A204.1 (cell line): ENCODE results near the gene RFX6.

Experiments
- FAIRE-seq: peaks from 2 replicates; lab custom pipeline; 2012; peaks lifted over from hg19 to GRCh38; lab: Jason Lieb, UNC

RFX6 gene

DNA sequence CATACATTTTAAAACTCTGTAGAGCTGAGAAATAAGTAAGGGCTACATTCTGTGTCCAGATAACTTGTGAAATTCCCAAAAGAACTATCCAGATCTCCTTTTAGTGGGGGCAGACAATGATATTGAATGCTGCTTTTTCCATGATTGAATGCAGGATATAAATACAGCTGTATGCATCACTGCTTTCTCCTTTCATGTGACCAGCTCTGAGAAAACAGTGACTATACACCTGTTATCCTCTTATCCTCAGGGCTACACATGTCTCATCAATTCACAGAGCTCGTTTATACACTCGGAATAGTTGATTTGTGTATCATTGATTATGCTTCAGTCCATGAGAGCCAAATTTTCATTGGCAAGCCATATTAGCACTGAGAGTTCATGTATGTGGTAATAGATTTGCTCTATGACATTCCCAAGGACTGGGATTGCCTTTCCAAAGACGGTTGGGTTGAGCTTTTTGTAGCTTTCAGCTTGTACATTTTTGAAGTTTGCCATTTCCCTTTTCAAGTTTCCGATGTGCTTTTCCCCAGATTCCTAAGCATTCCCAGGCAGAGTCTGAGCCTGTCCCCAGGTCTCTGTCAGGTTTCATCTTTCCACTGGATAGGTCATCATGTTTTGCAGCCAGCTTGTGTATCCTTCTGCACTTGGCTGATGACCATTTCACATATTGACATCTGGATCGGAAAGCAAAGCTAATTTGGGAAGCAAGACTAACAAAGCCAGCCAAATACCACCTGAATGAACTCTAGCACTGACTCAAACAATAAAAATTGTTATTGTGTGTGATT lies 97.7 kb downstream of the RFX6 start:
- FAIRE-seq, result no peak

GRCh38 chr6:116975600-116975999 lies 98.6 kb downstream of the RFX6 start:
- FAIRE-seq, result no peak

DNA sequence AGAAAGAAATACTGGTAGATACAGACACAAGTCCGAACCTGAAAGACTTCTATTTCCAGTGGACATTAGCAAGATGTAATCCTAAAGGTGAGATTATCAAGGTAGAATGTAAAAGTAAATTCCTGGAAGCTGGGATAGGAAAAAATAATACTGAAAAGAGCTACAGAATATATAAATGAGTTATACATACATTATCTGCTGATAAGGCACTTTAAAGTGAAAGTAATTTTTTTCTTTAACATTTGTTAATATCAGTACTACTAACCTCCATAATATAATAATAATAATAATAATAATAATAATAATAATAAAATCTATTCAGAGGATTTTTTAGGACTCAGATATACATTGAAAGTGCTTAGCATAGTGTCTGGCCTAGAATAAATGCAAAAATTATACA lies 102.5 kb downstream of the RFX6 start:
- no peak for FAIRE-seq
